ENCODE data around the gene SEM1.

- TF ChIP-seq CTCF (IDR thresholded peaks at IDR 0.05; ENCODE audit: low read length): no peak
- TF ChIP-seq EZH2 (IDR thresholded peaks at IDR 0.05; ENCODE audit: borderline replicate concordance, low read length): no peak
Measured at GRCh38 chr7:96686305-96686704, 23.3 kb downstream of the SEM1 start.

Measured in OCI-LY1 (cell line).